ENCODE measurements around the gene NEK7.
"Not testable (repeated sequence)": the region's sequence is repeated elsewhere in the genome, so short reads cannot be mapped to it uniquely, and the experiment has no call there.

Gene NEK7

DNA sequence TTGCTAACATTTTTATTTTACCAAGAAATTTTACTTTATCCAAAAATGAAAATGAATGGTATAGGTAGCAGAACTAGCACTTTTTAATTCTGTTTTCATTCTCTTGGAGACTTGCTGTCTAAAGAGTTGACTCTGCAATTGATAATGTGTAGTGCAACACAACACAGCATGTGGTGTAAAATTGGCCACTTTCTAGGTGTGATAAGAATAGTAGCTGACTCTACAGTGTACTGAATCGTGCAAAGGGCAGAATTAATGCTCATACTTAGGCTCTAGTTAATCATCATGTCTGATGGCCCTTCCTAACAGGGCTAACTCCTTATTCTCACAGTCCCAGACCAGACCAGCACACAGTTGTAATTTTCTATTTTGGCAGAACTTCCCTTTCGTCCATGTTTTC, 140.5 kb downstream of the NEK7 start:
- Histone ChIP-seq H3K9me3 (replicated peaks in 1 of 11) (no peaks in the 10 kb centered on the region), H3K36me3 (peaks cover 16 to 69% (median 34%) of the 10 kb centered on the region in 11 experiments; a peak in 20 of 22 replicates), H3K27ac (no peak overlapping the region), H3K9ac (no peak overlapping the region), H3K4me3 (no peak overlapping the region), H3K4me1 (peaks cover 0 to 6% (median 0%) of the 10 kb centered on the region in 10 experiments; a peak in 2 of 20 replicates), H4K20me1 (peaks cover 0 to 9% (median 0%) of the 10 kb centered on the region in 11 experiments; a peak in 3 of 22 replicates), H3K27me3 (no peaks in the 10 kb centered on the region), H3K4me2 (no peak overlapping the region)
- TF ChIP-seq Cebpa-rat (IDR thresholded peaks at IDR 0.05): no peak

DNA sequence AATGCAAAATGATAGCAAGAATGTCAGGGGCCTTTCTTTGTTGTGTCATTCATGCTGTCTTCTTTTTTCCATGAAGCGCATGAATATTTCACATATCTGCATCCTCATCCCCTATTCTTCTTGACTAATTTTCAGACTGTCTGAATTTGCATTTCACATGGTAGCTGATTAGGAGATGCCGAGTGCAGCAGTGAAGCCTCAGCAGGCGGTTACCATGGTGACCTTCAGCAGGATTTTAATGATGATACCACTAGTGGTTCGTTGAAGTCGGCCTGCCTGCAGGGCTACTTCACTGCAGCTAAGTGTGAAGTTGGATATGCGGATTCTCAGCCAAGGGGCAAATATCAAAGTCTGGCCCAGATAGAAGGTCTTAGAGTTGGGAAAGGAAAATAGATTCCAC, 141.8 kb downstream of the NEK7 start:
- H3K36me3 ChIP-seq: peaks cover 16 to 63% (median 32%) of the 10 kb centered on the region in 11 experiments; a peak in 20 of 22 replicates
- H3K27me3 ChIP-seq: no peaks in the 10 kb centered on the region
- no peak overlapping the region for H3K27ac ChIP-seq
- no peak for TF ChIP-seq Cebpa-rat (IDR thresholded peaks at IDR 0.05)
- no peaks in the 10 kb centered on the region for H3K4me1 ChIP-seq
- H3K9me3 ChIP-seq (replicated peaks in 1 of 11): no peaks in the 10 kb centered on the region
- no peak overlapping the region for H3K4me3 ChIP-seq
- H3K9ac ChIP-seq: no peak overlapping the region
- H3K4me2 ChIP-seq: no peak overlapping the region
- H4K20me1 ChIP-seq: peaks cover 0 to 9% (median 0%) of the 10 kb centered on the region in 11 experiments; a peak in 3 of 22 replicates

DNA sequence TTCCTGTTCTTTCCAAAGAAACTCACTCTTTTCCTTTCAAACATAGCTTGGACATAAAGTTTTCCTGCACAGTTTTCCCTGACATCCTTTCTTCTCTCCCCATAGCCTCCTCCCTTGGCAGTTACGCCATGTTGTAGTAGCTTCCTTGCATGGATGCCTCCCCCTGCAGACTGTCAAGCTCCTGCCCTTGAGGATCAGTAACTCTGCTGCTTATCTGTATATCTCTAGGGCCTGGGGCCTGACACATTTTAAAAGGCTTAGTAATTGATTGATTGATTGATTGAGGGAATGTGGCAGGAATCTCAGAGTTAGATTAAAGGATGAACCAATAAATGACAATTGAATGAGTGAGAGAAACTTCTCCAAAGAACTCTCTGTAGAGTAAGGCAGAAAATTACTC, 143.7 kb downstream of the NEK7 start:
- TF ChIP-seq Cebpa-rat (IDR thresholded peaks at IDR 0.05): no peak
- no peak overlapping the region for H3K4me3 ChIP-seq
- H3K36me3 ChIP-seq: peaks cover 16 to 61% (median 31%) of the 10 kb centered on the region in 11 experiments; a peak in 20 of 22 replicates
- H3K27ac ChIP-seq: no peak overlapping the region
- no peaks in the 10 kb centered on the region for H3K27me3 ChIP-seq
- H3K4me2 ChIP-seq: no peak overlapping the region
- peaks cover 0 to 7% (median 0%) of the 10 kb centered on the region in 11 experiments; a peak in 3 of 22 replicates for H4K20me1 ChIP-seq
- H3K9me3 ChIP-seq (replicated peaks in 1 of 11): no peaks in the 10 kb centered on the region
- H3K9ac ChIP-seq: no peak overlapping the region
- no peaks in the 10 kb centered on the region for H3K4me1 ChIP-seq

DNA sequence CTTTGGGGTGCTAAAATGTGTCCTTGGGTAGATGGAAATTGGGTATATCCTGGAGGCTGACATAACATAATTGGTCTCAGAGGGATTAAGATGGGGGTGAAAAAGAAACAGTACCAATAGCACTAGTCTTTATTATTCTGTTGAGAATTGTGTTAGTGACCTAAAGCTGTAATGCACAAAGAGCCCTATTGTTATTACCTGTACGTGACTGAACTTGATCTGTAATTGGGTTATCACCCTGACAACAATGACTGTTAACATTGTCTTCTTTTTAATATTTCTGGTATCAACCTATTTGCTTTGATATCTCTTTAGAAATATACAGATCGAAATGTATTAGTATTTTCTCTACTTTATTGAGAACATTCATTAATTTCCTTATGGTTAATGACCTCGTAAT, 147.6 kb downstream of the NEK7 start:
- no peak overlapping the region for H3K4me3 ChIP-seq
- H3K4me1 ChIP-seq: no peaks in the 10 kb centered on the region
- H4K20me1 ChIP-seq: peaks cover 0 to 6% (median 0%) of the 10 kb centered on the region in 11 experiments; a peak in 2 of 22 replicates
- no peaks in the 10 kb centered on the region for H3K27me3 ChIP-seq
- peaks cover 0 to 6% (median 0%) of the 10 kb centered on the region in 11 experiments; a peak in 2 of 22 replicates for H3K9me3 ChIP-seq (replicated peaks in 1 of 11)
- H3K9ac ChIP-seq: no peak overlapping the region
- no peak overlapping the region for H3K27ac ChIP-seq
- peaks cover 3 to 46% (median 17%) of the 10 kb centered on the region in 11 experiments; a peak in 15 of 22 replicates for H3K36me3 ChIP-seq
- H3K4me2 ChIP-seq: no peak overlapping the region
- no peak for TF ChIP-seq Cebpa-rat (IDR thresholded peaks at IDR 0.05)

DNA sequence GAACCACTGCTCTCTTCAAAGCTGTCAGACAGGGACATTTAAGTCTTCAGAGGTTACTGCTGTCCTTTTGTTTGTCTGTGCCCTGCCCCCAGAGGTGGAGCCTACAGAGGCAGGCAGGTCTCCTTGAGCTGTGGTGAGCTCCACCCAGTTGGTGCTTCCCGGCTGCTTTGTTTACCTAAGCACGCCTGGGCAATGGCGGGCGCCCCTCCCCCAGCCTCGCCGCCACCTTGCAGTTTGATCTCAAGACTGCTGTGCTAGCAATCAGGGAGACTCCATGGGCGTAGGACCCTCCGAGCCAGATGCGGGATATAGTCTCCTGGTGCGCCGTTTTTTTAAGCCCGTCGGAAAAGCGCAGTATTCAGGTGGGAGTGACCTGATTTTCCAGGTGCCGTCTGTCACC, 158.0 kb downstream of the NEK7 start:
- H3K4me1 ChIP-seq; H3K27me3 ChIP-seq; H3K4me3 ChIP-seq; H3K4me2 ChIP-seq; H3K27ac ChIP-seq; H3K9ac ChIP-seq; H3K9me3 ChIP-seq (replicated peaks in 1 of 11); H4K20me1 ChIP-seq: not testable (repeated sequence)
- H3K36me3 ChIP-seq: peaks cover 0 to 49% (median 17%) of the 10 kb centered on the region in 11 experiments; a peak in 19 of 22 replicates

GRCh38 chr1:198315331-198315730, 158.5 kb downstream of the NEK7 start:
- H3K4me2 ChIP-seq; H3K4me1 ChIP-seq; H3K27ac ChIP-seq; H3K27me3 ChIP-seq; H3K9me3 ChIP-seq (replicated peaks in 1 of 11); H3K9ac ChIP-seq; H3K4me3 ChIP-seq; H4K20me1 ChIP-seq: not testable (repeated sequence)
- peaks cover 0 to 52% (median 17%) of the 10 kb centered on the region in 11 experiments; a peak in 19 of 22 replicates for H3K36me3 ChIP-seq

DNA sequence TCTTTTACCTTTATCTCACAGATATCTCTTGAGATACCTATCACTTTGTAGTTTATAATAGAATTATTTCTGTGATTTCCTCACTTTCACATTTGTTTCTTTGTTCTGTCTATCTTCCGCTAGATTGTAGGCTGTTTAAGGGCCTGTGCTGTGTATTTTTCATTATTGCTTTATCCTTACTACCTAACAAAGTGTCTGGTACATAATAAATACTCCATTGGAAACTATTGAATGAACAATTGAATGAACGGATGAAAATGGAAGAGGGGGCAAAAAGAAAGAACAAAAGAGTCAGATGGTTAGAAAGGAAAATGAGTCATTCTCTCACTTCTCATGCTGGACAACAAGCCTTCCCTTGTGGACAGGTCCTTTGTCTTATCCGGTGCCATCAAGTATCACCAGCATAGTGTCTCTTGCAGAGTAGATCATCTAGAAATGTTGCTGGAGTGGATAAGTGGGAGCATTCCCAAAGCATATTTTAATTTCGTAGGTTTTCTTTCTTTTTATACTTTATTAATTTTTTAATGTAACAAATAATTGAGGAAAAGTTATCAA, 159.8 kb downstream of the NEK7 start:
- no peak overlapping the region for H3K4me2 ChIP-seq
- no peak overlapping the region for H3K4me3 ChIP-seq
- H3K9me3 ChIP-seq (replicated peaks in 1 of 11): no peaks in the 10 kb centered on the region; a peak in 1 of 22 replicates
- no peak for TF ChIP-seq Cebpa-rat (IDR thresholded peaks at IDR 0.05)
- peaks cover 0 to 61% (median 24%) of the 10 kb centered on the region in 11 experiments; a peak in 19 of 22 replicates for H3K36me3 ChIP-seq
- no peaks in the 10 kb centered on the region for H3K4me1 ChIP-seq
- no peak overlapping the region for H3K9ac ChIP-seq
- no peak overlapping the region for H3K27ac ChIP-seq
- H4K20me1 ChIP-seq: no peaks in the 10 kb centered on the region; a peak in 1 of 22 replicates
- no peaks in the 10 kb centered on the region for H3K27me3 ChIP-seq

GRCh38 chr1:198318085-198318484, 161.3 kb downstream of the NEK7 start:
- Histone ChIP-seq H3K9ac (no peak overlapping the region), H3K4me1 (no peaks in the 10 kb centered on the region), H3K27me3 (no peaks in the 10 kb centered on the region), H3K27ac (no peak overlapping the region), H3K4me3 (no peak overlapping the region), H3K36me3 (peaks cover 0 to 68% (median 26%) of the 10 kb centered on the region in 11 experiments; a peak in 19 of 22 replicates), H3K9me3 (replicated peaks in 1 of 11) (no peaks in the 10 kb centered on the region; a peak in 1 of 22 replicates), H4K20me1 (no peaks in the 10 kb centered on the region; a peak in 1 of 22 replicates), H3K4me2 (no peak overlapping the region)
- TF ChIP-seq Cebpa-rat (IDR thresholded peaks at IDR 0.05): no peak

- Histone ChIP-seq H3K4me3 (no peak overlapping the region), H3K36me3 (peaks cover 0 to 54% (median 19%) of the 10 kb centered on the region in 11 experiments; a peak in 17 of 22 replicates), H3K27ac (no peak overlapping the region), H3K9ac (no peak overlapping the region), H3K4me1 (no peaks in the 10 kb centered on the region), H4K20me1 (no peaks in the 10 kb centered on the region; a peak in 1 of 22 replicates), H3K9me3 (replicated peaks in 1 of 11) (no peaks in the 10 kb centered on the region), H3K4me2 (no peak overlapping the region), H3K27me3 (no peaks in the 10 kb centered on the region)
- no peak for TF ChIP-seq Cebpa-rat (IDR thresholded peaks at IDR 0.05)
These were observed 164.0 kb downstream of the NEK7 start for GRCh38 chr1:198320759-198321158.

GRCh38 chr1:198326232-198326631, 169.4 kb downstream of the NEK7 start:
- no peak overlapping the region for H3K4me3 ChIP-seq
- no peak for TF ChIP-seq Cebpa-rat (IDR thresholded peaks at IDR 0.05)
- H4K20me1 ChIP-seq: no peaks in the 10 kb centered on the region
- no peak overlapping the region for H3K27ac ChIP-seq
- no peaks in the 10 kb centered on the region for H3K9me3 ChIP-seq (replicated peaks in 1 of 11)
- no peak overlapping the region for H3K9ac ChIP-seq
- H3K4me1 ChIP-seq: 0 out of 20 replicates have a peak, but pooled peaks cover 0 to 3% (median 0%) of the 10 kb centered on the region in 10 experiments
- H3K4me2 ChIP-seq: no peak overlapping the region
- H3K36me3 ChIP-seq: peaks cover 0 to 8% (median 2%) of the 10 kb centered on the region in 11 experiments; a peak in 6 of 22 replicates
- H3K27me3 ChIP-seq: no peaks in the 10 kb centered on the region
